Esophagus squamous epithelium (tissue), 5 donors: ENCODE results near the gene EHMT1. TPM values are rescaled to one million over a fixed set of nuclear protein-coding genes. Genes with fewer than 3 reads are reported as not detected.

ENCODE experiments used
- DNase-seq: peaks from one replicate; lab custom pipeline; 2025; lab: John Stamatoyannopoulos, UW
- H3K27ac ChIP-seq, 4 donors: fragments of 200-600 bp; sonication (generic); one replicate each; pipeline ENCODE4 v1.5.1; 2016 to 2019; ENCODE audit warnings: mild to moderate bottlenecking in 1 of 4
- H3K27me3 ChIP-seq, 4 donors: fragments of 200-600 bp; sonication (generic); 1 replicate in 3 of 4; 2 replicates in 1 of 4; pipeline versions ENCODE4 v1.5.1 to v1.6.0; 2017 to 2021; ENCODE audit warnings: antibody characterized with exemption in 1 of 4
- H3K36me3 ChIP-seq, 3 donors: fragments of 200-600 bp; sonication (generic); one replicate each; pipeline ENCODE4 v1.5.1; 2016 to 2019
- H3K4me1 ChIP-seq, 3 donors: fragments of 200-600 bp; sonication (generic); one replicate each; pipeline ENCODE4 v1.5.1; 2017 to 2019
- H3K4me3 ChIP-seq, 4 donors: fragments of 200-600 bp; sonication (generic); 1 replicate in 3 of 4; 2 replicates in 1 of 4; pipeline ENCODE4 v1.5.1; 2016 to 2019; ENCODE audit warnings: mild to moderate bottlenecking in 2 of 4, moderate library complexity in 1 of 4
- H3K9me3 ChIP-seq, 3 donors: fragments of 200-600 bp; sonication (generic); one replicate each; pipeline ENCODE4 v1.5.1; 2016 to 2019
- CTCF ChIP-seq, 6 experiments: fragments of 450-650 bp in 4 of 6; fragments of 200-600 bp in 2 of 6; sonication (generic) in 2 of 6; IDR thresholded peaks; one replicate each; pipeline ENCODE4 v1.5.1; 2016 to 2019; ENCODE audit warnings: antibody characterized with exemption in 6 of 6, mild to moderate bottlenecking in 4 of 6, moderate library complexity in 4 of 6
- POLR2A ChIP-seq, 4 donors: fragments of 450-650 bp; IDR thresholded peaks; one replicate each; pipeline ENCODE4 v1.6.1; 2017; ENCODE audit warnings: antibody characterized with exemption in 4 of 4, mild to moderate bottlenecking in 4 of 4, moderate library complexity in 3 of 4
- WGBS, 2 donors: methylation state at CpG; one replicate each; pipeline ENCODE4 v1.1.5; 2018; 5-methylcytosine and 5-hydroxymethylcytosine counted together
- intact Hi-C: fragments of 100-400 bp; cut with DNase I; formaldehyde crosslinking; loops from one replicate; pipeline ENCODE4 v1.15.0; 2022
- total RNA-seq, 4 donors: library from RNA; depleted of rRNA; stranded (reverse); fragments of >200 nt; gene quantifications; one replicate each; pipeline ENCODE4 v1.1.0, GENCODE V29; 2016
- donor health status: DM: yes; HTN: yes; CAD: no.

Gene EHMT1
- total RNA-seq, 4 donors from 2014 or later, result 42.8 to 87.0 (median 65.0) TPM

- H3K36me3 ChIP-seq, result peaks cover 3 to 99% (median 9%) of the 10 kb centered on the region in 3 donors
These were observed 174.5 kb downstream of the EHMT1 start for GRCh38 chr9:137793196-137793841.

DNA sequence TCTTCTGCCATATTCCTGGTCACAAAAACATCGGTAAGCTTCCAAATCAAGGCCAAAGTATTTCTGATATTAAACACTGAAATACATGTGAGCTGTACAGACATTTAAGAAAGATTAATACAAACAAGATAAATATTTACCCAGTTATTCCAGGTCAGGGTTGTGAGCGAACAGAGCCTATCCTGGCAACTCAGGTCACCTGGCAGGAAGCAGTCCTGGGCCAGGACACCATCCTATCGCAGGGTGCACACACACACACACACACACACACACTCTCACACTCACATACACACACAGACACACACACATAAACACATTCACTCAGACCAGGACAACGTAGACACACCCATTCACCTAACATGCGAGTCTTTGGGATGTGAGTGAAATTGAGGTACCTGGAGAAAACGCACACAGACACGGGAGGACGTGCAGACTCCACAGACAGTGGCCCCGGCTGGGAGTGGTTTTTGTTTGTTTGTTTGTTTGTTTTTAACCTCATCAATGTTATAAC lies 176.4 kb downstream of the EHMT1 start:
- H3K36me3 ChIP-seq, result peaks cover 3 to 99% (median 10%) of the 10 kb centered on the region in 3 donors
- no peaks in the 10 kb centered on the region for H3K4me1 ChIP-seq
- H3K27me3 ChIP-seq, result no peaks in the 10 kb centered on the region
- intact Hi-C loops, result no loop called here
- no peak for TF ChIP-seq POLR2A (IDR thresholded peaks at IDR 0.05)
- no peak for TF ChIP-seq CTCF (IDR thresholded peaks at IDR 0.05)
- no peaks in the 10 kb centered on the region for H3K9me3 ChIP-seq
- H3K27ac ChIP-seq, result no peak overlapping the region
- 80 to 89% methylated on average over 5 to 8 of the region's 9 CpGs for WGBS, 2 donors
- no peak for DNase-seq
- no peak overlapping the region for H3K4me3 ChIP-seq

More at GRCh38 chr9:137793196-137793841, 174.5 kb downstream of the EHMT1 start:
- Histone ChIP-seq H3K4me3 (no peak overlapping the region), H3K4me1 (no peaks in the 10 kb centered on the region), H3K9me3 (no peaks in the 10 kb centered on the region), H3K27ac (no peak overlapping the region), H3K27me3 (no peaks in the 10 kb centered on the region)
- no peak for DNase-seq
- WGBS, 2 donors, result 93 to 94% methylated on average over 11 to 13 of the region's 13 CpGs
- no peak for TF ChIP-seq POLR2A (IDR thresholded peaks at IDR 0.05)
- no peak for TF ChIP-seq CTCF (IDR thresholded peaks at IDR 0.05)
- intact Hi-C loops, result no loop called here

GRCh38 chr9:137797206-137798120 lies 178.7 kb downstream of the EHMT1 start:
- no peaks in the 10 kb centered on the region for H3K4me1 ChIP-seq
- H3K27me3 ChIP-seq, result no peaks in the 10 kb centered on the region
- WGBS, 2 donors, result 92 to 96% methylated on average over 17 to 19 of the region's 19 CpGs
- intact Hi-C loops, result no loop called here
- H3K27ac ChIP-seq, result no peak overlapping the region
- no peak for DNase-seq
- H3K36me3 ChIP-seq, result peaks cover 3 to 99% (median 15%) of the 10 kb centered on the region in 3 donors
- H3K4me3 ChIP-seq, result no peak overlapping the region
- TF ChIP-seq POLR2A (IDR thresholded peaks at IDR 0.05) (no peak), CTCF (IDR thresholded peaks at IDR 0.05) (no peak)
- H3K9me3 ChIP-seq, result no peaks in the 10 kb centered on the region

DNA sequence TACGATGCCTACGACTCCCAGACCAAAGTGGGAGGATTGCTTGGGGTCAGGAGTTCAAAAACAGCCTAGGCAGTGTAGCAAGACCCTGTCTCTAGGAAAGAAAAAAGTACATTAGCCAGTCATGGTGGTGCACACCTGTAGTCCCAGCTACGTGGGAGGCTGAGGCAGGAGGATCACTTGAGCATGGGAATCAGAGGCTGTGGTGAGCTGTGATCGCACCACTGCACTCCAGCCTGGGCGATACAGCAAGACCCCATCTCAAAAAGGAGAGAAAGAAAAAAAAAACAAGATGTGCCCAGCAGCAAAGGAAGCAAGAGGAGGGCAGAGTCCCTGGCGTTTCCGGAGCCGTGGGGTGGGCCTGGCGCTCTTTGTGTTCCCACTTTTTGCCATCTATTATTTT lies 179.3 kb downstream of the EHMT1 start:
- TF ChIP-seq CTCF (IDR thresholded peaks at IDR 0.05) (no peak), POLR2A (IDR thresholded peaks at IDR 0.05) (no peak)
- Histone ChIP-seq H3K4me3 (no peak overlapping the region), H3K36me3 (peaks cover 3 to 99% (median 14%) of the 10 kb centered on the region in 3 donors), H3K9me3 (no peaks in the 10 kb centered on the region), H3K27me3 (no peaks in the 10 kb centered on the region), H3K4me1 (no peaks in the 10 kb centered on the region), H3K27ac (no peak overlapping the region)
- WGBS, 2 donors, result 94 to 100% methylated on average over 8 to 9 of the region's 9 CpGs
- no peak for DNase-seq
- intact Hi-C loops, result no loop called here
